Sigmoid colon (tissue), 7 donors: Measurements from ENCODE around the gene EEA1. TPM values are rescaled to one million over a fixed set of nuclear protein-coding genes. Genes with fewer than 3 reads are reported as not detected.
"Not testable (repeated sequence)": the region's sequence is repeated elsewhere in the genome, so short reads cannot be mapped to it uniquely, and the experiment has no call there.

ENCODE experiments used
- DNase-seq: peaks from one replicate; pipeline ENCODE4 v3.0.0-alpha.2; 2019
- H3K27ac ChIP-seq, 4 donors: fragments of 200-600 bp; sonication (generic); one replicate each; pipeline ENCODE4 v1.5.1; 2016 to 2019; ENCODE audit warnings: mild to moderate bottlenecking in 1 of 4
- H3K27me3 ChIP-seq, 3 donors: fragments of 200-600 bp; sonication (generic); one replicate each; pipeline ENCODE4 v1.5.1; 2019; ENCODE audit warnings: mild to moderate bottlenecking in 1 of 3
- H3K36me3 ChIP-seq, 4 donors: fragments of 200-600 bp; sonication (generic); one replicate each; pipeline ENCODE4 v1.5.1; 2016 to 2019
- H3K4me1 ChIP-seq, 4 donors: fragments of 200-600 bp; sonication (generic); one replicate each; pipeline ENCODE4 v1.5.1; 2017 to 2019
- H3K4me3 ChIP-seq, 4 donors: fragments of 200-600 bp; sonication (generic); one replicate each; pipeline ENCODE4 v1.5.1; 2017 to 2019; ENCODE audit warnings: mild to moderate bottlenecking in 2 of 4, moderate library complexity in 1 of 4
- H3K9me3 ChIP-seq, 4 donors: fragments of 200-600 bp in 3 of 4; sonication (generic) in 3 of 4; one replicate each; pipeline versions ENCODE4 v1.5.1 to v1.6.1; 2013 to 2019
- CTCF ChIP-seq, 4 experiments: fragments of 450-650 bp in 3 of 4; fragments of 200-600 bp in 1 of 4; IDR thresholded peaks; one replicate each; pipeline ENCODE4 v1.5.1; 2016 to 2019; ENCODE audit warnings: antibody characterized with exemption in 4 of 4, mild to moderate bottlenecking in 3 of 4, moderate library complexity in 2 of 4
- EP300 ChIP-seq, 4 donors: sonication (generic); formaldehyde crosslinking; IDR thresholded peaks; one replicate each; pipeline ENCODE4 v1.6.1; 2017; ENCODE audit warnings: antibody characterized with exemption in 4 of 4
- POLR2A ChIP-seq, 2 donors: fragments of 450-650 bp; IDR thresholded peaks; one replicate each; pipeline ENCODE4 v1.6.1; 2016; ENCODE audit warnings: antibody characterized with exemption in 2 of 2, mild to moderate bottlenecking in 2 of 2, moderate library complexity in 2 of 2
- POLR2AphosphoS5 ChIP-seq, 4 donors: sonication (generic); formaldehyde crosslinking; IDR thresholded peaks; one replicate each; pipeline ENCODE4 v1.6.1; 2017; ENCODE audit warnings: antibody characterized with exemption in 4 of 4
- WGBS, 2 donors: extraction: QIAGEN DNeasy Blood & Tissue Kit; methylation state at CpG; one replicate each; pipeline ENCODE4 v1.1.7; 2013; 5-methylcytosine and 5-hydroxymethylcytosine counted together
- intact Hi-C: fragments of 100-400 bp; cut with DNase I; formaldehyde crosslinking; loops from one replicate; pipeline ENCODE4 v1.15.1; 2023
- polyA plus RNA-seq, 3 donors: library from polyadenylated mRNA; stranded (reverse); fragments of 200-250 nt; gene quantifications; one replicate each; pipeline ENCODE4 v1.2.3, GENCODE V29; 2013
- total RNA-seq, 4 donors: library from RNA; depleted of rRNA; stranded (reverse); fragments of >200 nt; gene quantifications; one replicate each; pipeline ENCODE4 v1.1.0, GENCODE V29; 2016
- donor health status: healthy with polysubstance abuse.
- donor health status: Bipolar disorder and iron deficiency.
- donor health status: healthy.

The EEA1 gene
- total and polyA plus RNA-seq, 7 donors = 3.0 to 40.2 (median 17.9) TPM

GRCh38 chr12:92973614-92974013, 44.5 kb upstream of the EEA1 start:
- DNase-seq = no peak
- Histone ChIP-seq H3K9me3 (peaks cover 0 to 7% (median 2%) of the 10 kb centered on the region in 4 donors), H3K27me3 (no peaks in the 10 kb centered on the region), H3K27ac (no peak overlapping the region), H3K4me3 (no peak overlapping the region), H3K4me1 (no peaks in the 10 kb centered on the region), H3K36me3 (no peaks in the 10 kb centered on the region)
- TF ChIP-seq CTCF (IDR thresholded peaks at IDR 0.05) = no peak
- peak in 1 of 4 donors; percentile 8 for TF ChIP-seq POLR2AphosphoS5 (IDR thresholded peaks at IDR 0.05)
- intact Hi-C loops = no loop called here
- WGBS, 2 donors = 94 to 97% methylated on average over 1 of the region's 1 CpG

- H3K36me3 ChIP-seq = no peaks in the 10 kb centered on the region
- no peak for DNase-seq
Measured at GRCh38 chr12:92971859-92972524, 42.9 kb upstream of the EEA1 start.

GRCh38 chr12:92968176-92968813, 39.2 kb upstream of the EEA1 start:
- TF ChIP-seq CTCF (IDR thresholded peaks at IDR 0.05) (no peak), POLR2AphosphoS5 (IDR thresholded peaks at IDR 0.05) (no peak)
- H3K27ac ChIP-seq = no peak overlapping the region
- no peaks in the 10 kb centered on the region for H3K27me3 ChIP-seq
- H3K4me3 ChIP-seq = no peak overlapping the region
- no peaks in the 10 kb centered on the region for H3K9me3 ChIP-seq
- intact Hi-C loops = no loop called here
- no peaks in the 10 kb centered on the region for H3K4me1 ChIP-seq
- 70 to 81% methylated on average over 3 of the region's 3 CpGs for WGBS, 2 donors
- no peaks in the 10 kb centered on the region for H3K36me3 ChIP-seq
- DNase-seq = no peak

More at GRCh38 chr12:92971859-92972524, 42.9 kb upstream of the EEA1 start:
- H3K4me1 ChIP-seq = no peaks in the 10 kb centered on the region
- peaks cover 0 to 7% (median 2%) of the 10 kb centered on the region in 4 donors for H3K9me3 ChIP-seq
- WGBS, 2 donors = 84 to 89% methylated on average over 1 of the region's 1 CpG
- no peak overlapping the region for H3K27ac ChIP-seq
- H3K27me3 ChIP-seq = no peaks in the 10 kb centered on the region
- no peak overlapping the region for H3K4me3 ChIP-seq
- no peak for TF ChIP-seq POLR2AphosphoS5 (IDR thresholded peaks at IDR 0.05)
- TF ChIP-seq EP300 (IDR thresholded peaks at IDR 0.05) = no peak
- no peak for TF ChIP-seq POLR2A (IDR thresholded peaks at IDR 0.05)
- no peak for TF ChIP-seq CTCF (IDR thresholded peaks at IDR 0.05)
- intact Hi-C loops = no loop called here

GRCh38 chr12:92964378-92964777, 35.3 kb upstream of the EEA1 start:
- DNase-seq, H3K36me3 ChIP-seq, H3K4me3 ChIP-seq, H3K4me1 ChIP-seq, H3K27ac ChIP-seq, H3K27me3 ChIP-seq, intact Hi-C loops, H3K9me3 ChIP-seq: not testable (repeated sequence)
- WGBS, 2 donors = 76 to 82% methylated on average over 1 of the region's 1 CpG

- no peak overlapping the region for H3K4me3 ChIP-seq
- DNase-seq = no peak
- no peak for TF ChIP-seq EP300 (IDR thresholded peaks at IDR 0.05)
- no peak for TF ChIP-seq POLR2A (IDR thresholded peaks at IDR 0.05)
- TF ChIP-seq POLR2AphosphoS5 (IDR thresholded peaks at IDR 0.05) = no peak
- no peak for TF ChIP-seq CTCF (IDR thresholded peaks at IDR 0.05)
- no peaks in the 10 kb centered on the region for H3K4me1 ChIP-seq
- H3K27ac ChIP-seq = no peak overlapping the region
- intact Hi-C loops = no loop called here
- H3K27me3 ChIP-seq = no peaks in the 10 kb centered on the region
- H3K9me3 ChIP-seq = no peaks in the 10 kb centered on the region
- 95 to 96% methylated on average over 3 of the region's 3 CpGs for WGBS, 2 donors
- H3K36me3 ChIP-seq = no peaks in the 10 kb centered on the region
Measured at GRCh38 chr12:92961949-92962348, 32.9 kb upstream of the EEA1 start.
